NCI-H187 (cell line): ENCODE results near the gene RIPK4.
"Not testable (repeated sequence)": the region's sequence is repeated elsewhere in the genome, so short reads cannot be mapped to it uniquely, and the experiment has no call there.

Experiments used
- DNase-seq, 2 experiments: peaks; one replicate each; lab custom pipeline; 2025; lab: John Stamatoyannopoulos, UW

Gene RIPK4

GRCh38 chr21:41714299-41714865 lies 52.5 kb downstream of the RIPK4 start:
- DNase-seq = not testable (repeated sequence)

- DNase-seq = no peak
Observed at GRCh38 chr21:41713495-41714281, 53.2 kb downstream of the RIPK4 start.

- DNase-seq = no peak
Observed at GRCh38 chr21:41712730-41713129, 54.1 kb downstream of the RIPK4 start.

GRCh38 chr21:41712201-41712600 lies 54.7 kb downstream of the RIPK4 start:
- no peak for DNase-seq

- no peak for DNase-seq
Observed at GRCh38 chr21:41711416-41712007, 55.3 kb downstream of the RIPK4 start.

- DNase-seq = no peak
Observed at GRCh38 chr21:41710823-41711160, 56.1 kb downstream of the RIPK4 start.

GRCh38 chr21:41709965-41710822 lies 56.7 kb downstream of the RIPK4 start:
- DNase-seq = no peak

- no peak for DNase-seq
Observed at GRCh38 chr21:41709166-41709565, 57.7 kb downstream of the RIPK4 start.

- no peak for DNase-seq
Observed at GRCh38 chr21:41707960-41708330, 58.9 kb downstream of the RIPK4 start.

- DNase-seq = no peak
Observed at GRCh38 chr21:41707231-41707959, 59.5 kb downstream of the RIPK4 start.

GRCh38 chr21:41706678-41707077 lies 60.2 kb downstream of the RIPK4 start:
- DNase-seq = no peak

- DNase-seq = no peak
Observed at GRCh38 chr21:41706263-41706639, 60.6 kb downstream of the RIPK4 start.

GRCh38 chr21:41705546-41706262 lies 61.1 kb downstream of the RIPK4 start:
- no peak for DNase-seq

- DNase-seq = no peak
Observed at GRCh38 chr21:41703857-41704501, 62.9 kb downstream of the RIPK4 start.

GRCh38 chr21:41701749-41702148 lies 65.1 kb downstream of the RIPK4 start:
- no peak for DNase-seq

- DNase-seq = no peak
Observed at GRCh38 chr21:41699311-41699710, 67.5 kb downstream of the RIPK4 start.

GRCh38 chr21:41698071-41698470 lies 68.8 kb downstream of the RIPK4 start:
- DNase-seq = no peak

GRCh38 chr21:41695513-41695912 lies 71.3 kb downstream of the RIPK4 start:
- DNase-seq = no peak

GRCh38 chr21:41694042-41694441 lies 72.8 kb downstream of the RIPK4 start:
- not testable (repeated sequence) for DNase-seq

- DNase-seq = no peak
Observed at GRCh38 chr21:41692185-41692565, 74.7 kb downstream of the RIPK4 start.
